NCI-H748 (cell line): ENCODE results near the gene UBE2J1.
"Not testable (repeated sequence)": the region's sequence is repeated elsewhere in the genome, so short reads cannot be mapped to it uniquely, and the experiment has no call there.

Experiments used
- DNase-seq: peaks from one replicate; lab custom pipeline; 2025; ENCODE audit not compliant: unreplicated experiment; lab: John Stamatoyannopoulos, UW

UBE2J1 gene

DNA sequence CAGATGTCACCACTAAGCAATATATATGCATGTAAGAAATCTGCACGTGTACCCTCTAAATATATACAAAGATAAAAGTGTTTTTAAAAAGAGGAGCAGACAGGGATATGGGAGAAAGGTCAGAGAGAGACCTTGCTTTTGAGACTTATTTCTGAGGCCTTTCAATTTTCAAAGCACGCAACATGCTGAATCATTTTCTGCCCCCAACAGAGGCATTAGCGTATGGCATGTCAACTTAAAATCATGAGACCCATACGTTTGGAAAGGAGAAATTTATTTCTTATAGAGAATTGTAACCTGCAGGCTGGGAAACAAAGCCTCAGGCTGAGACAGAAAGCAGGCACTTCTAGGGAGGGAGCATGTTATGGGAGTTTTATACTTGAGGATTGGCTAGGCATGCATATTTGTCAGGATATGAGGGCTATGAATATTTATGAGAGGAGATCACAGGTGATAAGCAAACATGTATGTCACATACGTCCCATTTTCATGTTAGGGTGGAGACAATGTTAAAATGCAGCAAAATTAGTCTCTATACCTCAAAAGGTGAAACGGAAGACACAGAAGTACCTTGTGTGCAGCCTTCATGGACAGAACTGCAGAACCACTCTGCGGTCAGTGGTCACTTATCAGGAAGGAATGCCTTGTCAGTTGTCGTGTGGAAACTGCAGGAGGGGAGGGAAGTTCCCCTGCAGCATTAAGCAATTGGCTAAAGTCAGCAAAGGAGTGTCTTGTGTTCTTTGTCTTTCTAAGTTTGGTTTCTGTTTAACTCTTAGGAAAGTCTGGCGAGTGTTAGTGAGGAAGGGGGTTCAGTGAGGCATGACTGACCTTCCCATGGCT, 31.2 kb downstream of the UBE2J1 start:
- no peak for DNase-seq

DNA sequence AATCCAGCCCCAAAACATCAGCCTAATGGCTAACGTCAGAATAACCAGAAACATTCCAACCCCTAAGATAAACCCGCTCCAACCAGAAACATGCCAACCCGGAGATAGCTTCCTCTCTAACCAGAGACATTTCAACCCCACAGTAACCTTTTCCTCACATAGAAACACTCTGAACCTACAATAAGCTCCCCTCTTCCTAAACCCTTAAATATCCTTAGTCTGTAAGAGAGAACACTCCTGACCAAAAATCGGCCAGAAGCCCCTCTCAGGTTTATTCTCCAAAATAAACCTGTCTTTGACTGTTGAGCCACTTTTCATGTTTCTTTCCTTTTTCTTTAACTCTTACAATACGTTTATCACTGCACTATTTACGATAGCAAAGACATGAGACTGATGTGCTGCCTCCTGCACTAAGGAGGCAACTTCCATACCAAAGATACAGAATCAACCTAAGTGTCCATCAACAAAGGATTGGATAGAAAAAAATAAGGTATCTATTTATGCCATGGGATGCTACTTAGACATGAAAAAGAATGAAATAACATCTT, 32.4 kb downstream of the UBE2J1 start:
- no peak for DNase-seq

DNA sequence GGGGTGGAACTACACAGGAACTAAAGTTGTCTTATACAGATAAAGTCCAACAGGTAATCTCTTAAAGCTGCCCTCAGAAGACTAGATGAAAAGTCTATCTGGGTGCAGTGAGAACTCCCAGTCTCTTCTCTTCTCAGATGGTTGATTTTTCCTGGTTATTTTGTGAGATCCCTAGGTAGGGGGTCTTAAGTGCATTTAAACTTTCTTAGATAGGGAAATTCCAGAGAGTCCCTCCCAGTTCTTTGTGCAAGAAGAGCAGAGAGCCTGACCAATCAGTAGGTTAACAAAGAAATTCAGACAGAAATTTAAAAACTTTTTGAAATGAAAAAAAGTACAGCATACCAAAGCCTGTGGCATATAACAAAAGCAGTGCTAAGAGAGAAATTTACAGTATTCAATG, 35.5 kb downstream of the UBE2J1 start:
- no peak for DNase-seq

DNA sequence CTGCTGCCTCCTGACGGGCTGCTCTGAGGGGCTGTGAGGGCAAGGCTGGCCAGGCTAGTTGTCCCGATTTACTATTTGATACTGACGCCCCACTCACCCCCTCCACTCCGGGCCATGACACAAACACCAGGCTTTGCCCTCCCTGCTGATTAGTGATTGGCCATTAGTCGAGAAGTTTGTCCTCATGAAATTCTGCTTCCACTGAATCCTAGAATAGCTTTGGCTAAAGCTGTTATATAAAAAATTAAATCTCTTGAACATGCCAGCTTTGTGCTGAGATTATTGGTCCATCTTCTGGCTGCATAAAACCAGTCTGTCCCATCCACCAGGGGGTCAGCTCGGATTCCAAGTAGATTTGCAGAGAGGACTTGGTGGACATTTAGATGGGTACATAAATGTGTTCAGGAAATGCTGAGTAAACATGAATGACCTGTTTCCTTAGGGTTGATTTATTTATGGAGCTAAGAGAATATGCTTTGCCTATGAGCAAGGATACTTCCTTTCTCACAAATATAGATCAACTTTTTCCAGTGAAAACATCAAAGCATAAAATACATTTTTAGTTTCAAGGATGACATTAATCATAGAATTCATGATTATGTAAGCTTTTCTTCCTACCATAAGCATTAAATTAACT, 37.2 kb downstream of the UBE2J1 start, which contains the start of gene GABRR2:
TSS of gene GABRR2 (minus strand) at position 51 of the 637 bp plus-strand sequence. CDS start 134 bp downstream, outside the sequence.
- no peak for DNase-seq

DNA sequence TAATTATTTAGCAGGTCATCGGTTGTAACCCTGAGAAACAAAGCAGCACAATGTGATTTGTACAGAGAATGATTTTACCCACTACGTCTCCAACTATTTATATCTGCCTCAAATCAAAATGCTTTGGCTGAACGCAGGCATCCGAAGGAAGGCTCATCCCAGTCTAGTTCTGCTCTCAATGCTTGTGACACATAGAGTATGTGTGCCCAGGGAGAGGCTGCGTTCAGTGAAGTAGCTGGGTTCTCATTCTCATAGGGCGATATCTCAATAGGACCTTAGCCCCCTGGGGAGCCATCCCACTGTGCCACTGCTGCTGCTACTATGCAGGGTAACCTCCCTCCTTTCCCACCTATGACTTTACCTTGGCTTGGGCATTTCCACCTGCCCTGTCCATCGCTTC, 37.8 kb downstream of the UBE2J1 start:
- no peak for DNase-seq

DNA sequence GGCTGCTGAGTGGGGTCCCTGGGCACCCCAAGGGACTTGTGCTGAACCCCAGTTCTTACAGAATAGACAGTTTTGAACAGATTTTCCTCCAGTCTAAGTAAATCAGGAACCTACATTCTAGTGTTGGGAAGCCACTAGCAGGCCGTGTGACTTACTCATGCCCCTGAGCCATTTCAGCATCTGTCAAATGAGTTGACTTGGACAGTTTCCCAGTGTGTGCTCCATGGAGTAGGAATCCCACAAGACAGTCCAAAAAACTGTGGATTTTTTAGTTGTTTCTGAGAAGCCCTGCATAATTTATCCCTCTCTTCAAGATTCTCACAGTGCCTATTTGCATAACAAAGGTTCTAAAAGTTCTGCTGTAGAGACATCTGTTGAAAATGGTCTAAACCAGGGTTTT, 39.5 kb downstream of the UBE2J1 start:
- no peak for DNase-seq

DNA sequence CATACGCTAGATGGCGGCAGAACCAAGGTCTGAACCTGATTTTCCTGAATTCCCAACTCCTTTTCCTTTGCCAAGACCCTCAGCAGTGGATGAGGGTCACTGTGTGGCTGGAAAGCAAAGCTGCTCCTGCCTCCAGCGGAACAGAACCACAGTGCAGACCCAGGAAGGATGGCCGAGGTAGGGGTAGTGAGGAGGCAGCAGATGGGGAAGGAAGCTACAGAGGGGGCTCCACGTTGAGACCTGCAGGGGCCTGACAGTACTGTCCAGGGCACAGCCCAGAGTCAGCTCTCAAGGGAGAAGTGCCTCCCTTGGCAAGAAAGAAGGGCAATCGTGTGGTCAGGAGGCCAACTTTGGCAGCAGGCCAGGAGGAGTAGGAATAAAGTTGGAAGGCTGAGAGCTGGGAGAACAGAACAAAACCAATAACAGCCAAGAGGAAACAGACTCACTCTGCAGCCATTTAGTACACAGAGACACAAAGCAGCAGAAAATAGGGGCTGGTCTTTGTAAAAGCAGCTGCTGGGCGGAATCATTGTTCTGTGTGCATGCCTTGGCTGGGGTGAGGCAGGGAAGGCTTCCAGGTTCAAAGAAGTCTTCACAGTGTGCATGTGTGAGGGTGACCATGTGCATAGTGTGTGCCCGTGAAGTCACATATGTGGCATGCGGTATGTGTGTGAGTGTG, 40.5 kb downstream of the UBE2J1 start:
- peak; percentile 49 for DNase-seq

DNA sequence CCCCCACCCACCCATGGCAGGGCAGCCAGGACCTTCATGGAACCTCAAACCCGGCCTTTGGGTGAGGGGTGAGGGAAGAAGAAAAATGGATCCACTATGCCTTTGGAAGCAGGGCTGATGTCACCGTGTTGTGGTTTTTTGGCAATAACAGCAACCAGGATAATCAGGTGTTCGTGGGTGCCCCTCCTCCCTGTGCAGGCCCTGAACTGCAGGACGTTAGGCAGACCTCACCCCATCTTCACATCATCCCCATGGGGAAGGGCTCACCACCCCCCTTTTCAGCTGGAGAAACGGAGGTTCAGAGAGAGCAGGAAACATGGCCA, 41.0 kb downstream of the UBE2J1 start:
- DNase-seq: no peak

DNA sequence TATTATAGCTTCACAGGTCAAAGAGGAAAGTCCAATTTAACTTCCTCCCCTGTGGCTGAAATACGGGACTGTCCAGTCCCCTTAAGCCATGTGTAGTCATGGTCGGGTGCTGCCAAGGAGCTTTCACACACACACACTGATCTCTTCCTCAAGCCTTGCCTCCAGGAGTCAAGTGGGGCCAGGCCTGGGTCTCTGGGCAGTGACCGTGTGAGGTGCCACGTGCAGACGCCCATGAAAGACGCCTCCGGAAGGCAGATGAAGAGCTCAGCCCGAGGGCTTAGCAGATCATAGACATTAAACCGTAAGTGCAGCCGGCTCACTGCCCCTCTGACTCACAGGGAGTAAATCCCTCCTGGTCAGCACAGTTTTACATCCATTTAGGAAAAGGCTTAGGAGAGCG, 41.6 kb downstream of the UBE2J1 start:
- DNase-seq: no peak

DNA sequence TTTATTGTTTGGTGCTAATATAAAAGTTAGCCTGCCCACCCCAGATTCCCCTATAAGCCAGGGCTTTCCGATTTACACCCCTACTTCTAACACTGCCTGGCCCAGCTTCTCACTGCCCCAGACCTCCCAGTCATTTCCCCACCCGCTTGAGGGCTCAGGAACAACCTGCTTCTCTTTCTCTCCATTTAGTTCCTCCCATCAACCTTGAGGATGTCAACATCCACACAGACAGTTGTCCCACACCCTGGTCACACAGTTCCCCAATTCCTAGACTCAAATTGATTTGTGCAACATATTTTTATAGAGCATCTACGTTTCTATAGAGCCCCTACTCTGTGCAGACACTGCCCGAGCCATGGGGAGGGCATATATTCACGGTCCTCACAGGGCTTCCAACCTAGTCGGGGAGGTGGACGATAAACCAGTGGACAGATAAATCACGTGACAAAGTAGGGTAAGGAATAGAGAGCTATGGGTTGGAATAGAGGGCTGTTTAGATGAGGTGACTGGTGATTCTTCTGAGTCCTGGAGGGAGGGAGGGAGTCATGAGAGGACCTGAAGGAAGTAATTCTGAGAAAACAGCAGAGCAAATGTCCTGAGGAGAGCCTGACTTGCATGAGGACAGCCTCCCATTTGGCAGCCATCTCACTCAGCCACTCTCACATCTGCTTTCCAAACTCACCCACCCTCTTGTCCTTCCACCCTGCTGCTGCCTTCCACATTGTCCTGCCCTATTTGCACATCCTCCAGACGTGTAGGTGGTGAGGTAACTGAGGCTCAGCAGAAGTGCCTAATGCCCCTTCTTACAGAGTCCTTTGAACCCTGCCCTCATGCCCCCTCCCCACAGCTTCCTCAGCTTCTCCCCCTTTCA, 43.8 kb downstream of the UBE2J1 start:
- DNase-seq: no peak

DNA sequence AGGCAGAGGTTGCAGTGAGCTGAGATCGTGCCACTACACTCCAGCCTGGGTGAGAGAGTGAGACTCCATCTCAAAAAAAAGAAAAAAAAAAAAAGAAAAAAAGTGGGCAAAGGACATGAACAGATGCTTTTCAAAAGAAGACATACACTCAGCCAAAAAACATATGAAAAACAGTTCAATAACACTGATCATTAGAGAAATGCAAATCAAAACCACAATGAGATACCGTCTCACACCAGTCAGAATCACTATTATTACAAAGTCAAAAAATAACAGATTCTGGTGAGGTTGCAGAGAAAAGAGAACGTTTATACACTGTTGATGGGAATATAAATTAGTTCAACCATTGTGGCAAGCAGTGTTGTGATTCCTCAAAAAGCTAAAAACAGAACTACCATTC, 48.0 kb downstream of the UBE2J1 start:
- DNase-seq: not testable (repeated sequence)

DNA sequence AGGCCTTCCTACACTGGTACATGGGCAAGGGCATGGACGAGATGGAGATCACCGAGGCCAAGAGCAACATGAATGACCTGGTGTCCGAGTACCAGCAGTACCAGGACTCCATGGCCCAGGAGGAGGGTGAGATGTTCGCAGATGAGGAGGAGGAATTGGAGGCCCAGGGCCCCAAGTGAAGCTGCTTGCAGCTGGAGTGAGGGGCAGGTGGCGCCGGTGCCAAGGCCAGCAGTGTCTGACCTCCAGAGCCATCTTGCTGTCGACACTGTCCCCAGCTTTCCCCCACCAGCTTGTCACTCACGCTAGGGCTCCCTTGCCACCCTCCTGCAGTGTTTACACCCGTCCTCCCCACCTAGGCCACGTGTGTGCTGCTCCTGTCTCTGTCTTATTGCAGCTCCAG, 49.6 kb downstream of the UBE2J1 start:
- DNase-seq: no peak

DNA sequence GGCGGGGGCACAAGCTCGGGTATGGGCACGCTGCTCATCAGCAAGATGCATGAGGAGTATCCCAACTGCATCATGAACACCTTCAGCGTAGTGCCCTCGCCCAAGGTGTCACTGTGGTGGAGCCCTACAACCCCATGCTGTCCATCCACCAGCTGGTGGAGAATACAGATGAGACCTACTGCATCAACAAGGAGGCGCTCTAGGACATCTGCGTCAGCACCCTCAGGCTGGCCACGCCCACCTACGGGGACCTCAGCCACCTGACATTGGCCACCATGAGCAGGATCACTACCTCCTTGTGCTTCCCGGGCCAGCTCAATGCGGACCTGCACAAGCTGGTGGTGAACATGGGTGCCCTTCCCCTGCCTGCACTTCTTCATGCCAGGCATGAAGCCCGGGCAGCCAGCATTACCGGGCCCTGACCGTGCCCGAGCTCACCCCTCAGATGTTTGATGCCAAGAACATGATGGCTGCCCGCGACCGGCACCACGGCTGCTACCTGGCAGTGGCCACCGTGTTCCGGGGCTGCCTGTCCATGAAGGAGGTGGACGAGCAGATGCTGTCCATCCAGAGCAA, 50.2 kb downstream of the UBE2J1 start:
- no peak for DNase-seq

DNA sequence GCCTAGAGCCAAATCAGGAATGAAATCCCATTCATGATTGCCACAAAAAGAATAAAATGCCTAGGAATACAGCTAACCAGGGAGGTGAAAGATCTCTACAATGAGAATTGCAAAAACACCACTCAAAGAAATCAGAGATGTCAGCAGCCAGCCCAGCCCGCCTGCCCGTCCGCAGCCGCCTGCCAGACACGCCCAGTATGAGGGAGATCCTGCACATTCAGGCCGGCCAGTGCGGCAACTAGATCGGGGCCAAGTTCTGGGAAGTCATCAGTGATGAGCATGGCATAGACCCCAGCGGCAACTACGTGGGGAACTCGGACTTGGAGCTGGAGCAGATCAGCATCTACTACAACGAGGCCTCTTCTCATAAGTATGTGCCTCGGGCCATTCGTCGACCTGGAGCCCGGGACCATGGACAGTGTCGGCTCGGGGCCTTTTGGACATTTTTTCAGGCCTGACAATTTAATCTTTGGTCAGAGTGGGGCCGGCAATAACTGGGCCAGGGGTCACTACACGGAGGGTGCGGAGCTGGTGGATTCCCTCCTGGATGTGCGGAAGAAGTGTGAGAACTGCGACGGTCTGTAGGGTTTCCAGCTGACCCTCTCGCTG, 50.8 kb downstream of the UBE2J1 start:
- no peak for DNase-seq

DNA sequence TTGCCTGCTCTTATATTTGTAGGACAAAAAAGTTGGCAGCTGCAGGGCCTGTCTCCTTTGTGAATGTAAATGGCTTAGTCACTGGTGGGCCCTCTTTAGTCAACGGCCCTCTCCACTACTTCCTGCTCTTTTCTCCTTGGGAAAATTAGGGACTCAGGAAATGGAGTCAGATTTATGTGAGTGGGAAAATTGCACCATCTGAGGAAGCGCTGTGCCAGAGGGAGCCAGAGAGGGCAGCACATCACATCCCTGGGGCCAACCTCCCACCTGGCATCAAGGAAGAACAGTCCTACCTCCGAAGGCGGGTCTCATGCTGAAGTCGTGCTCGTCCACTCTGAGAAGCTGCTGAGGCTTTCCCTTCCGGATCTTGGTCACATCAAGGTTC, 53.1 kb downstream of the UBE2J1 start:
- no peak for DNase-seq

DNA sequence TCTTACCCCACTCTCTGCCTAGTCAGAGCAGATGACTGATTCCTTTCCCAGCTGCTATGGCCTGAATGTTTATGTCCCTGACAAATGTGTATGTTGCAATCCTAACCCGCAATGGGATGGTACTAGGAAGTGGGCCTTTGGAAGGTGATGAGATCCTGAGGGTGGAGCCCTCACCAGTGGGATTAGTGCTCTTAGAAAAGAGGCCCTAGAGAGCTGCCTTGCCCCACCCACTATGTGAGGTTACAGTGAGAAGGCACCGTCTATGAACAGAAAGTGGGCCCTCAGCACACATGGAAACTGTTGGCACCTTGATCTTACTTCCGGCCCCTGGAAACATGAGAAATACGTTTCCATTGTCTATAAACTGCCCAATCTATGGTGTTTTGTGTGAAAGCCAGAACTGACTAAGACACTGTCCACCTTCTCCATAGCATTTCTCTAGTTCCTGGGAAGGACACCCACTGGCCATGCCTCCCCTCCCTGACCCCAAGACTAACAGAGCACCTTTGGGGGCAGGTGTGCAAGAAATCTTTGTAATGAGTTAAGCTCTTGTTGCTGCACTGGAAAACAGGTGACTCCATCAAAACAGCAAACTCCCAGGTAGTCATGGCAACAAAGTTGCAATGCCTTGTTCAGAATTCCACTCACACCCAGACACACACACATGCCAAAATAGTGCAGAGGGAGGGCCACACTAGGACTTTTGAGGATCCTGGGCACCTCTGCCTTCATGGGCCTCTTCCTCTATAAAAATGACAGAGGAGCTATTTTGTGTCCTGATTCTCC, 53.6 kb downstream of the UBE2J1 start:
- DNase-seq: peak; percentile 9

DNA sequence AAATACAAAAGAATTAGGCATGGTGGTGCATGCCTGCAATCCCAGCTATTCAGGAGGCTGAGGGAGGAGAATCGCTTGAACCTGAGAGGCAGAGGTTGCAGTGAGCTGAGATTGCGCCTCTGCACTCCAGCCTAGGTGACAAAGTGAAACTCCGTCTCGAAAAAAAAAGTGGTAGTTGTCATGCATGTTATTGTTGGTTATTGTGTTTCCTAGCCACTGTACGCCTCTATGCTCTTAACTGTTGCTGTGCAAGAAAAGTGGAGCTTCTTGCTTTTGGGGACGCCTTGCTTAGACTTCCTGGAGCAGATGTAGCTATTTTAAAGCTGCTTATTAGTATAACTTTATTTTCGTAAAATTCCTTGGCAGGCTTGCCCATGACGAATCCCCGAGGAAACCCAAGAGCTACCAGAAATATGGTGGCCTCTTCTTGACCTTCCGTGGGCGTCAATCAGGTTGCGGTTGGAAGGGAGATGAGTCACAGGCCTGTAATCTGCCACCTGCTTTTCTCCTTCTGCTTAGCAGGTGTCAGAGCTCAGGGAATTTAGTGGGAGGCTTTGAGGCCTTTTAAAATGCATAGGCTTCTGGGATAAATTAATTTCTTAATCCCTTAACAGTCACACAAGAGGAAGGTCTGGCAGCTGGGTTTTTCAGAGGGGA, 54.7 kb downstream of the UBE2J1 start:
- no peak for DNase-seq

DNA sequence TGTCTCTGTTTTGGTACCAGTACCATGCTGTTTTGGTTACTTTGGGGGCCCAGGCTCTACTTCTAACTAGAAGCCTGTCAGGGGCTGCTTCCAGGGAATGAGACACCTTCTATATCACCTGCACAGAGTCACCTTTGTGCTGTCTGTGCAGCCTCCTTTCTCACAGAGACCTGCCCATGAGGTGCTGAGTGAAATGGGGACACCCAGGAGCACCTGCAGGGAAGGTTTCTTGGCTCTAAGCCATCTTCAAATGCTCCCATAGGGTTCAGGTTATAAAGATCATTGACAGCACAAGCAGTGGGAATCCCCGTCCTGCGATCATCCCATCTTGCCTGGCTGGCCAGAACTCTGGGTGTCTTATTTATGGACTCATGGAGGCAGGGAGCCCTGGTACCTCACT, 56.5 kb downstream of the UBE2J1 start:
- DNase-seq: no peak

DNA sequence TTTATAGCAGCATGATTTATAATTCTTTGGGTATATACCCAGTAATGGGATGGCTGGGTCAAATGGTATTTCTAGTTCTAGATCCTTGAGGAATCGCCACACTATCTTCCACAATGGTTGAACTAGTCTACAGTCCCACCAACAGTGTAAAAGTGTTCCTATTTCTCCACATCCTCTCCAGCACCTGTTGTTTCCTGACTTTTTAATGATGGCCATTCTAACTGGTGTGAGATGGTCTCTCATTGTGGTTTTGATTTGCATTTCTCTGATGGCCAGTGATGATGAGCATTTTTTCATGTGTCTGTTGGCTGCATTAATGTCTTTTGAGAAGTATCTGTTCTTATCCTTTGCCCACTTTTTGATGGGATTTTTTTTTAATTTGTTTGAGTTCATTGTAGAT, 57.4 kb downstream of the UBE2J1 start:
- DNase-seq: not testable (repeated sequence)
